K562 (cell line): ENCODE data around the gene GRWD1. TPM values are rescaled to one million over a fixed set of nuclear protein-coding genes. Genes with fewer than 3 reads are reported as not detected.
A peak's percentile ranks its signal among the peaks of the same experiment; 100 is the strongest.

ENCODE experiments used
- BHLHE40 ChIP-seq: IDR thresholded peaks from 2 replicates; pipeline ENCODE4 v1.6.1; 2011; ENCODE audit warnings: low read length, improper control_type of control experiment
- BRF1 ChIP-seq: IDR thresholded peaks from 3 replicates; pipeline ENCODE4 v1.6.1; 2011; ENCODE audit warnings: borderline replicate concordance, mild to moderate bottlenecking; ENCODE audit not compliant: insufficient read length; ENCODE audit errors: extremely low read depth
- CBFB ChIP-seq: sonication (generic); formaldehyde crosslinking; IDR thresholded peaks from 2 replicates; pipeline ENCODE4 v1.4.0; 2020; ENCODE audit warnings: mild to moderate bottlenecking, missing genetic modification reagents
- CUX1 ChIP-seq: fragments of 200-800 bp; sonication (Bioruptor generic); IDR thresholded peaks from 2 replicates; pipeline ENCODE4 v1.6.1; 2016; ENCODE audit warnings: missing genetic modification characterization, missing compliant biosample characterization
- KHSRP ChIP-seq: fragments of 450-650 bp; IDR thresholded peaks from 2 replicates; pipeline ENCODE4 v1.6.1; 2017
- MAFG ChIP-seq: fragments of 450-650 bp; conservative IDR thresholded peaks from 2 replicates; pipeline ENCODE4 v1.6.1; 2016; ENCODE audit warnings: missing genetic modification characterization, missing compliant biosample characterization
- POLR2AphosphoS5 ChIP-seq: IDR thresholded peaks from 2 replicates; pipeline ENCODE4 v1.6.1; 2011; ENCODE audit warnings: mild to moderate bottlenecking, low read depth, low read length, moderate library complexity; ENCODE audit not compliant: control insufficient read depth, insufficient read depth
- RBM22 ChIP-seq: fragments of 200-400 bp; formaldehyde crosslinking; IDR thresholded peaks from 2 replicates; pipeline ENCODE4 v1.6.1; 2018; ENCODE audit warnings: low read length, low read depth; ENCODE audit not compliant: poor library complexity, severe bottlenecking
- U2AF2 ChIP-seq: fragments of 200-400 bp; formaldehyde crosslinking; optimal IDR thresholded peaks from 2 replicates; pipeline ENCODE3; 2017; ENCODE audit warnings: low read depth, mild to moderate bottlenecking, low read length
- ZC3H11A ChIP-seq: IDR thresholded peaks from 2 replicates; pipeline ENCODE4 v1.6.1; 2012; ENCODE audit warnings: low read depth, low read length, improper control_type of control experiment
- ZKSCAN1 ChIP-seq: fragments of 150-350 bp; IDR thresholded peaks from 2 replicates; pipeline ENCODE4 v1.6.1; 2016; ENCODE audit warnings: low read depth, low read length
- ZKSCAN3 ChIP-seq: fragments of 250-450 bp; sonication (Bioruptor Pico); IDR thresholded peaks from 2 replicates; pipeline ENCODE4 v1.4.0; 2020
- ZNF263 ChIP-seq: sonication (generic); formaldehyde crosslinking; IDR thresholded peaks from 2 replicates; pipeline ENCODE4 v1.8.0; 2022; ENCODE audit warnings: mild to moderate bottlenecking, missing genetic modification reagents, borderline replicate concordance
- ZNF586 ChIP-seq: fragments of 450-650 bp; formaldehyde crosslinking; conservative IDR thresholded peaks from 2 replicates; pipeline ENCODE4 v1.4.0; 2020; ENCODE audit warnings: mild to moderate bottlenecking, moderate library complexity
- ZSCAN32 ChIP-seq: fragments of 450-650 bp; formaldehyde crosslinking; IDR thresholded peaks from 2 replicates; pipeline ENCODE4 v1.4.0; 2020; ENCODE audit warnings: mild to moderate bottlenecking, moderate library complexity
- polyA plus RNA-seq, 8 experiments: library from polyadenylated mRNA; depleted of rRNA in 4 of 8; stranded (reverse) in 5 of 8; unstranded in 3 of 8; fragments of >200 nt; fragmentation: Nextera tagmentation in 2 of 8; fragmentation: Illumina TruSeq in 1 of 8; extraction: Ambion mirVana in 2 of 8; extraction: Trizol in 1 of 8; gene quantifications; 2 replicates each; pipeline versions ENCODE4 v1.2.1 to v1.2.3, GENCODE V29; 2011 to 2014; ENCODE audit warnings: inconsistent platforms in 1 of 8, missing spikeins in 1 of 8
- total RNA-seq, 7 experiments: library from RNA; depleted of rRNA in 6 of 7; stranded (reverse); fragments of >200 nt in 6 of 7; fragmentation: Illumina TruSeq in 2 of 7; extraction: Trizol in 2 of 7; gene quantifications; 2 replicates each; pipeline versions ENCODE4 v1.2.1 to v1.2.3, GENCODE V29; 2011 to 2021; ENCODE audit warnings: low replicate concordance in 1 of 7

GRWD1 gene
- total and polyA plus RNA-seq, 9 of the 15 experiments (the other 6 are each of a cell fraction or from before 2014, with no cell fraction given): 1.5 to 87.2 (median 24.5) TPM

GRCh38 chr19:48445606-48446481 lies at the start of gene GRWD1 (continued):
- TF ChIP-seq CUX1 (CRISPR knock-in tag) (no peak), ZNF586 (CRISPR knock-in tag) (no peak), BRF1 (no peak), MAFG (tag) (no peak), CBFB (CRISPR knock-in tag) (peak; percentile 66; the same call in 1 of the 2 replicates), POLR2AphosphoS5 (peak; percentile 55; the same call in 1 of the 2 replicates), ZC3H11A (no peak), ZNF263 (CRISPR knock-in tag) (peak; percentile 35; the same call in 1 of the 2 replicates), RBM22 (peak; percentile 86), BHLHE40 (peak; percentile 53), U2AF2 (no peak), ZKSCAN1 (0 out of 2 replicates have a peak, but pooled peaks have one; percentile 9), KHSRP (0 out of 2 replicates have a peak, but pooled peaks have one; percentile 27), ZKSCAN3 (CRISPR knock-in tag) (no peak), ZSCAN32 (CRISPR knock-in tag) (no peak)
